ENCODE results near the gene NECTIN1. TPM values are rescaled to one million over a fixed set of nuclear protein-coding genes. Genes with fewer than 3 reads are reported as not detected.

Gene NECTIN1
- total and polyA plus RNA-seq, 2 of the 4 experiments (the other 2 are of a cell fraction): 2.3 to 4.2 TPM

- intact Hi-C loops (cut with micrococcal nuclease) (no loop called here), dilution Hi-C loops (cut with HindIII; ENCODE audit: low sequenced_read_pairs, unreplicated experiment) (no loop called here)
Measured at GRCh38 chr11:119752946-119753345, 23.9 kb upstream of the NECTIN1 start.

More at GRCh38 chr11:119752946-119753345, 23.9 kb upstream of the NECTIN1 start:
- DNase-seq (no peak), ATAC-seq (ENCODE audit: low read depth) (no peak)
- H3K4me2 ChIP-seq (ENCODE audit: low read depth, low read length): no peak overlapping the region
- H3K4ac ChIP-seq (ENCODE audit: low read depth, low read length): no peak overlapping the region
- H4K91ac ChIP-seq (ENCODE audit: insufficient read depth, low read depth, low read length): no peak overlapping the region
- H4K20me1 ChIP-seq (ENCODE audit: insufficient read depth, low read length): no peaks in the 10 kb centered on the region
- H3K9me1 ChIP-seq (ENCODE audit: insufficient read depth, low read length): no peaks in the 10 kb centered on the region
- no peak overlapping the region for H3K14ac ChIP-seq (replicated peaks; ENCODE audit: low read depth, low read length)
- H2BK20ac ChIP-seq (ENCODE audit: low read depth, low read length): no peak overlapping the region
- no peak overlapping the region for H2BK15ac ChIP-seq (ENCODE audit: low read depth, low read length)
- no peak overlapping the region for H3K27ac ChIP-seq (ENCODE audit: insufficient read depth, low read length)
- no peak overlapping the region for H3K4me3 ChIP-seq (ENCODE audit: insufficient read depth, low read depth, low read length)
- H3K4me1 ChIP-seq (ENCODE audit: control insufficient read depth, insufficient read depth, low read length): no peaks in the 10 kb centered on the region
- in situ Hi-C loops (cut with MboI; ENCODE audit: low sequenced_read_pairs): no loop called here
- H2AFZ ChIP-seq (replicated peaks; ENCODE audit: low read length, poor library complexity): no peak overlapping the region
- BruUV-seq (replicated peaks): no TSS peak
- H3K36me3 ChIP-seq (ENCODE audit: control insufficient read depth, insufficient read depth, low read length): no peaks in the 10 kb centered on the region
- no peak overlapping the region for H2AK5ac ChIP-seq (ENCODE audit: low read depth, low read length)
- no peak overlapping the region for H4K8ac ChIP-seq (ENCODE audit: low read depth in 2 of 2, low read length in 2 of 2)
- no peak overlapping the region for H3K18ac ChIP-seq (ENCODE audit: low read depth, low read length)
- H3K9me3 ChIP-seq (ENCODE audit: control insufficient read depth, insufficient read depth, low read length): no peaks in the 10 kb centered on the region
- H3K23ac ChIP-seq (ENCODE audit: low read depth, low read length): no peak overlapping the region
- H2AK9ac ChIP-seq (replicated peaks; ENCODE audit: low read depth, low read length, poor library complexity): no peak overlapping the region
- ChIA-PET POLR2A (ENCODE audit: unreplicated experiment) (no interaction called here), CTCF (no interaction called here)
- no CpG with 5 or more reads among the region's 3 CpGs for WGBS, 2 experiments (ENCODE audit: extremely low coverage in 2 of 2, insufficient read length in 1 of 2)
- no peak overlapping the region for H3K56ac ChIP-seq (ENCODE audit: extremely low read depth, insufficient read depth, low read length)
- H3K9ac ChIP-seq (ENCODE audit: low read depth, low read length): no peak overlapping the region
- peaks cover 39% of the 10 kb centered on the region for H3K27me3 ChIP-seq (ENCODE audit: control insufficient read depth, insufficient read depth, low read length)
- no peak overlapping the region for H4K5ac ChIP-seq (ENCODE audit: low read depth, low read length)
- no peak overlapping the region for H2BK5ac ChIP-seq (ENCODE audit: low read depth, low read length, poor library complexity, severe bottlenecking)
- no peaks in the 10 kb centered on the region for H3K79me1 ChIP-seq (ENCODE audit: low read depth in 1 of 2, low read length in 2 of 2)
- TF ChIP-seq BHLHE40 (IDR thresholded peaks at IDR 0.05; ENCODE audit: low read depth, low read length): no peak
- H2BK120ac ChIP-seq (ENCODE audit: low read depth, low read length): no peak overlapping the region

Data from IMR-90 (cell line).